ENCODE data around the gene DNTTIP2.
"Not testable (repeated sequence)": the region's sequence is repeated elsewhere in the genome, so short reads cannot be mapped to it uniquely, and the experiment has no call there.

Gene DNTTIP2

GRCh38 chr1:93840956-93841482, 38.0 kb downstream of the DNTTIP2 start:
- no peak for DNase-seq

DNA sequence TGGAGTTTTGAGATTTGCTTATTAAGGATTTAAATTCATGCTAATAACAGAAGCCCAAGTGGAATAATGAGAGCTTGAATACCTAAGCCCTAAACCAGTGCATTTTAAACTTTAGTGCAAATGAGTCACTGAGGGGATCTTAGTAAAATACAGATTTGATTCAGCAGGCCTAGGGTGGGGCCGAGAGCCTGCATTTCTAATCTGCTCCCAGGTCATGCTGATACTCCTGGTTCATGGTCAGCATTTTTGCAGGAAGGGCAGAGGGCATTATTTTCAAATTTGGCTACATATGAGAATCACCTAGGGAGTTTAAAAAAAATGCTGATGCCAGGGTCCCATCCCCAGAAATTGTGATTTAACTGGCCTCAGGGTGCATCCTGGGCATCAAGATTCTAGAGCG, 39.3 kb downstream of the DNTTIP2 start:
- DNase-seq: no peak

DNA sequence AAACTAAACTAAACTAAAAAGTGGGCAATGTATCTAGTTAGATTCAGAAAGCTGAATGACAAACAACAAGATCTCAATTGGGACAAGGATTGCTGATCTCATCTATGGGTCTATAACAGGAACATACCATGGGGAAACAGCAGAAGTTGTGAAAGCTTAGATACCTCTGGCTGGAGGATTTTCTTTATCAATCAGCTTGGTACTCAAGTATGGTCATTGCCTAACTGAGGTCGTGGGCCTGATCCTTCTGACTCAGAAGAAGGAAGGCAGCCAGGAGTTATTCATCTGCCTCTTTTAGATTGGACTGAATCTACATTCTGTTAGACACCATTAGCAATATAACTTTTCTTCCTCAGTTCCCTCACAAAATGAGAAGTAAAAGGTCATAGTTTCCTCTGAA, 39.7 kb downstream of the DNTTIP2 start:
- no peak for DNase-seq

DNA sequence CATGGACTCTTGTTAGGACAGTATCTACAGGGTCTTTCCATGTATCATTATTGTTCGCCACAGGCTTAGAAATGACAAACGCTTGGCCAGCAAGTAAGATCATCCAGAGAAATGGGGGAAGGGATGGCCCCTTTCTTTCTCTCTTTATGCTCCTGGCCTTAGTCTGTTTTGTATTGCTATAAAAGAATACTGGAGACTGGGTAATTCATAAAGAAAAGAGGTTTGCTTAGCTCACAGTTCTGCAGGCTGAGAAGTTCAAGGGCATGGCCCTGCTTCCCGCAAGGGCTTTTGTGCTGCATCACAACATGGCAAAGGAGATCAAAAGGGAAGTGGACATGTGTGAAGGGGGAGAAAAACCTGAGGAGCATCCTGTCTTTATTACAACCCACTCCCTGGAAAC, 41.0 kb downstream of the DNTTIP2 start:
- no peak for DNase-seq

- DNase-seq: not testable (repeated sequence)
Observed at GRCh38 chr1:93833293-93833692, 45.7 kb downstream of the DNTTIP2 start.

GRCh38 chr1:93829061-93829460, 49.9 kb downstream of the DNTTIP2 start:
- no peak for DNase-seq

DNA sequence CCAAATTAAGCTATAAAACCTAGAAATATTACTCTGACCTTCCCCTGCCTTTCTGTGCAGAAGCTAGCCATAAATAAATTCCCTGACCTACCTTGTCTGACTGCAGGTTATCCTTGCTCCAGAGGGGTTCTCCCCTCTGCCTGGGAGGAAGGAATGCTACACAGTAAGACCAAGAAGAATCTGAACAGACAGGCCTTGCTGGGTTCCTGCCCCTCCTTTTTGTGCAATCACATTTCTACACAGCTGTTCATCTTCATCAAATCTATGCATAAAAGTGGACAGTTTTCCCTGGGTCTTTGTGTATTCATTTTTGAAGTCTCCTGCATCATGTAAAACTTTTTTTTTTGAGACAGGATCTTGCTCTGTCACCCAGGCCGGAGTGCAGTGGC, 50.6 kb downstream of the DNTTIP2 start:
- DNase-seq: no peak

GRCh38 chr1:93827633-93828366, 51.2 kb downstream of the DNTTIP2 start:
- no peak for DNase-seq

GRCh38 chr1:93827128-93827527, 51.9 kb downstream of the DNTTIP2 start:
- DNase-seq: no peak

DNA sequence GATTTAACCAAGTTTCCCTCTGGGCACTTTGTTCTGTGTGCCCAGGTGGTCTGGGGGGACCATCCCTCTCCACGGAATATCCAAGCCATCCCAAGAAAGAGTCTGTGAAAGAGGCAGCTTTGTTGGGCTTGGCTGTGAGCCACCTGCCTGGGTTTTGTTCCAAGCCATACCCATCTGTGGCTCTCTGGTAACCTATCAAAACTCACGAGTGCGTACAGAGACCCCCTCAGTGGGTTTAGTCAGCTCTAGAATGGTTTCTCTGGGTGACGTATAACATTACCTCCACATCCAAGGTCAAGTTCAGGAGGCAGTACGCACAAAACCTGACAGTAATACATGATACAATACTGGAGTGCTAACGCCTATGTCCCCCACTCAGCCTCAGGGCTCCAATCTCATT, 54.2 kb downstream of the DNTTIP2 start:
- DNase-seq: no peak

DNA sequence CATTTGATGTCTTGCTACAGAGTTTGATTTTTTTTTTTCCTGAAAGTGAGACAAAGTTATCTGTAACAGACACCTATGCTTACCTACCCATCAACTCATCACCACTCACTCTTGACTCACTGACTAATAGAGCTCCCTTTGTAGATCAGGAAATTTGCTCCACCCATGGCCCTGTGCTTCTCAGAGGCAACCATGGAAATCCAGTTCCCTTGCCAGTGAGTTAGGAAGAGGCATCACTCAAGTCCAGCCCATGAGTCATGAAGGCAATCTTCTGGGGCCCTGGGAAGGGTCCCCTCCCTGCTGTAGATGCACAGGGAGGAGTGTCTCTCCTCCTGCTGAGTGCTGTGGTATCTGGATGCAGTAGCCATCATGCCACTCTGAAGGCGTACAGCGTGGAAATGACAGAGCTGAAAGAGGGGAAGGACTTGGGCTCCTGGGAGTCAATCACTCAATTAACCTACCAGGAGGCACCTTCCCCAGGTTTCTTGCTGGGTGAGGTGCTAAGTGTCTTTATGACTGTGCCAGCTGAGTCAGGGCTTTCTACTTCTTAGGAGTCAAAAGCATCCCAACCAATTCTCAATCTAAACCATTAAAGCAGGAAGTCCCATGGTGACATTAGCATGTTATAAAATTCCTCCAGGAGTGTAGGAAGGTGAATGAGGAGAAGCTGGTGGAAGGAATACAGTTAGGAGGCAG, 56.1 kb downstream of the DNTTIP2 start:
- no peak for DNase-seq

DNA sequence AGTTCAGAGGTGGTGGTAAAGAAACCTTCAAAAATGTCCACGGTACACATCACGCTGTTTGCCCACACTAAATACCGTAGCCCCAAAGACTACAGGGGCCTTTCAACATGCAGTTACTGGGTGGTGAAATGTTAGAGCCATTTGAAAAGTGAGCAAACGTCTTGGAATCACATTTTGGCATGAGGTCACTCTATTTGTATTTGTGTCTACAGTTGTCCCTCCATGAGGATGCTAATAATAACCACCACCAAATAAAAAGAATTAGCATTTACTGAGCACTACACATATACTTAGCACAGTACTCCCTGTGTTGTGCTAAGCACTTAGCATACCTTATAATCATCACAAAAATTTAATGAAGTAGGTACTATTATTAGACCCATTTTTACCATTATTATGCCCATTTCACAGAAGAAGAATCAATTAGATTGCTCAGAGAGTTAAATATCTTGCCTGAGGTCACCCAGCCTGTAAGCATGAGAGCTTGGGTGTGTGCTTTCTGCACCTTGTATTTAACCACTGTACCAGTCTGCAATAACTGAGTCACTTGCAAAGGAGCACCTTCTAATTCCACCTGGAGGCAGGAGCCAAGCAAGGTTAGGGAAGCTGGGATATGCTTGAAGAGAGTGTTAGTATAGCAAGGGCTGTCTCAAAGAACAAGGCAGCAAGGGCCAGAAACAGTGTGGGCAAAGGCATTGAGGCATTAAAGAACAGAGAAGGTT, 57.4 kb downstream of the DNTTIP2 start:
- DNase-seq: no peak

DNA sequence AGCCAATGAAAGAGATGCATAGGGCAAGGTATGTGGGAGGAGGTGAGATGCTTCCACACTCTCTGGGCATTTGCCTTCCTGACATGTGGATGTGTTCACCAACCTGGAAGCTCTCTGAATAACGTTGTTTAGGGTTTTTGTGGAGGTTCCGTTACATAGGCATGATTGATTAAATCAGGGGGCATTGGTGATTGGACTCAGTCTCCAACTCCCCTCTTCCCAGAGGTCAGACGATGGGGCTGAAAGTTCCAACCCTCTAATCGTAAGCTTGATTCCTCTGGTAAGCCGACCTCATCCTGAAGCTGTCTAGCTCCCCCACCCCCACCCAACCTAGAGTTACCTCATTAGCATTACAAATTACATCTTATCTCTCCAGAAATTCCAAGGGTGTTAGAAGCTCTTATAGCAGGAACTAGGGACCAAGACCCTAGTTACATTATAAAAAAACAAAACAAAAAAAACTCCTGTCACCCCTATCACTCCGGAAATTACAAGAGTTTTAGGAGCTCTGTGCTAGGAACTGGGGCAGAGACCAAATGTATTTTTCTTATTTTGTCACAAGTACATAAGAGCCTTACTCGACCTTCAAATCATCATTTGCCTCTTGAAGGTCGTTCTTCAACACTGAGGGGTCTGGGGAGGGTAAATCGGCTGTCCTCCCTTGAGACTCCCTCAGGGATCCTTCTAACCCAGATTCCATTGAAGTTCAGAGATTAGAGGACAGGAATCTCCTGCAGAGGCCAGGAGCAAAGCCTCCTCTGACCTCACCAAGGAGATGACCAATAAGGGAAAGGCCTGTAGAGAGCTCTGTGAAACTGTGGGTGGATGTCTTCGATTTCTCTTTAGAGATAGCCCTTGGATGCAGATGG, 58.2 kb downstream of the DNTTIP2 start:
- no peak for DNase-seq

DNA sequence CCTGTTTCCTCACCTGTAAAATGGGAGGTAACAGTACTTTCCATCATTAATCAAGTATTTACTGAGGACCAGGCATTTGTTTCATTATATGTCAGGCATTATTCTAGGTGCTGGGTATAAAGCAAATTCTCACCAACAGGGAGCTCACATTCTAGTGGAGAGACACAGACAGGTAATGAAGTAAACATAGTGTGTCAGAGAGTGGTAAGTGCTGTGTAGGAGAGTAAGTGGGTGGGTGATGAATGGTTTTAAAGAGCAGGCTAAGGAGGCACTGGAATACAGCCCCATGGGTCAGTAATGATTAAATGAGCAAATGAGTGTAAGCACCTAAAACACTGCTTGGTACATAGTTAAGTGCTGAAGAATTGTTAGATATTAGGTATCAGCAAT, 60.4 kb downstream of the DNTTIP2 start:
- DNase-seq: no peak

- no peak for DNase-seq
Observed at GRCh38 chr1:93817819-93818569, 61.0 kb downstream of the DNTTIP2 start.

DNA sequence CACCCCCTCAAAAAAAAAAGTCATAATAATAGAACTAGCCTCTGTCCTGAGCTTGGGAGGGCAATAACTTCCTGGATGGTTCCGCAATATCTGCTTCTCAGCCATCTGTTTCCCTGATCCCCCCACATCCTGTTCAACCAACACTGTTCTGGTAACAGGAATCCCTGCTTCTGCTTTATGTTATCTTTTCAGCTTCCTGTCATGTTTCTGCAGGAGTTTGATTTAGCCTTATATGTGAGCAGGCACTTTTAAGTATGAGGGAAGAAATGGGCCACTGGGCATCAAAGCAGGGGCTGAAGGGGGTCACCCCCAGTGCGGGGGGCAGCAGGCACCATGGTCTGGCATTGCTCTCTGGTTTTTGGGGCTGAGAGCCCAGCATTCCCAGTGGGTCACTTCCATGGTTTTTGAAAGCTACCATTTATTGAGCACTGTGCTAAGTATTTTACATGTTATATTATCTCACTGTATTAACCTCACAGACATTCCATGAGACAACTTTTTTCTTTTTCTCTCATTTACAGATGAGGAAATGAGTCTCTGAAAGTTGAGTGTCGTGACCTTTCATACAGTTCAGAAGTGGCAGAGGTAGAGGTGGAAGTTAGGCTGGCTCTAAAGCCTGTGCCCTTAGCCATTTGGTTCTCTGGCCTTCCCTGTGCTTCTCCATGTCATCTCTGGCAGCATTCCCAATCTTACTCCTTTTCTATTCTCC, 61.9 kb downstream of the DNTTIP2 start:
- DNase-seq: no peak

Measured in retina (tissue), 1 donor.